Stomach smooth muscle (tissue), 2 donors: ENCODE measurements around the gene OR51B4.
"Not testable (repeated sequence)": the region's sequence is repeated elsewhere in the genome, so short reads cannot be mapped to it uniquely, and the experiment has no call there.

Experiments
- H3K27ac ChIP-seq: one replicate; pipeline ENCODE4 v1.7.0; 2013; ENCODE audit warnings: mild to moderate bottlenecking, low read length, inconsistent platforms
- H3K27me3 ChIP-seq, 2 donors: one replicate each; pipeline ENCODE4 v1.7.0; 2013; ENCODE audit warnings: low read length in 2 of 2; ENCODE audit not compliant: insufficient read depth in 2 of 2, control insufficient read depth in 1 of 2
- H3K36me3 ChIP-seq, 2 donors: one replicate each; pipeline ENCODE4 v1.7.0; 2013; ENCODE audit warnings: low read length in 2 of 2; ENCODE audit not compliant: control insufficient read depth in 2 of 2, insufficient read depth in 2 of 2
- H3K4me1 ChIP-seq: one replicate; pipeline ENCODE4 v1.7.0; 2013; ENCODE audit warnings: low read length; ENCODE audit not compliant: control insufficient read depth, insufficient read depth
- H3K4me3 ChIP-seq, 2 donors: one replicate each; pipeline ENCODE4 v1.7.0; 2013; ENCODE audit warnings: low read length in 2 of 2
- H3K9ac ChIP-seq, 2 donors: one replicate each; pipeline ENCODE4 v1.7.0; 2013; ENCODE audit warnings: low read length in 2 of 2, mild to moderate bottlenecking in 1 of 2
- H3K9me3 ChIP-seq, 2 donors: one replicate each; pipeline ENCODE4 v1.7.0; 2013; ENCODE audit warnings: low read length in 2 of 2; ENCODE audit not compliant: control insufficient read depth in 2 of 2
- donor health status: healthy.
- donor health status: Pancreatic carcinoma.

OR51B4 gene

GRCh38 chr11:5272395-5273017 lies 29.2 kb downstream of the OR51B4 start:
- H3K27ac ChIP-seq, result no peak overlapping the region
- no peaks in the 10 kb centered on the region for H3K36me3 ChIP-seq
- H3K9ac ChIP-seq, result no peak overlapping the region
- H3K4me1 ChIP-seq, result no peaks in the 10 kb centered on the region
- H3K9me3 ChIP-seq, result no peaks in the 10 kb centered on the region
- no peaks in the 10 kb centered on the region for H3K27me3 ChIP-seq
- H3K4me3 ChIP-seq, result no peak overlapping the region

GRCh38 chr11:5269715-5270147 lies 32.0 kb downstream of the OR51B4 start, which contains the start of gene HBE1:
HBE1 (minus strand) TSS chr11:5269945; CDS start chr11:5269890, 55 bp downstream.
- H3K4me1 ChIP-seq, result no peaks in the 10 kb centered on the region
- H3K27me3 ChIP-seq, result no peaks in the 10 kb centered on the region
- no peak within 1 kb of the TSS for H3K9ac ChIP-seq

GRCh38 chr11:5267033-5267563 lies 34.6 kb downstream of the OR51B4 start:
- H3K27me3 ChIP-seq, result no peaks in the 10 kb centered on the region
- H3K27ac ChIP-seq, result no peak overlapping the region
- H3K9me3 ChIP-seq, result no peaks in the 10 kb centered on the region
- no peaks in the 10 kb centered on the region for H3K36me3 ChIP-seq
- no peak overlapping the region for H3K4me3 ChIP-seq
- H3K9ac ChIP-seq, result no peak overlapping the region
- H3K4me1 ChIP-seq, result no peaks in the 10 kb centered on the region

More at GRCh38 chr11:5269715-5270147, 32.0 kb downstream of the OR51B4 start, which contains the start of gene HBE1:
- Histone ChIP-seq H3K4me3 (no peak within 1 kb of the TSS), H3K9me3 (no peaks in the 10 kb centered on the region), H3K27ac (no peak within 1 kb of the TSS), H3K36me3 (no peaks in the 10 kb centered on the region)

- Histone ChIP-seq H3K27ac (no peak overlapping the region), H3K4me3 (no peak overlapping the region), H3K27me3 (no peaks in the 10 kb centered on the region), H3K9me3 (no peaks in the 10 kb centered on the region), H3K4me1 (no peaks in the 10 kb centered on the region), H3K9ac (no peak overlapping the region), H3K36me3 (no peaks in the 10 kb centered on the region)
These were observed 35.1 kb downstream of the OR51B4 start for GRCh38 chr11:5266609-5267008.

GRCh38 chr11:5265832-5266231 lies 35.9 kb downstream of the OR51B4 start:
- Histone ChIP-seq H3K27ac (no peak overlapping the region), H3K9me3 (peaks cover 0 to under 1% of the 10 kb centered on the region in 2 donors), H3K4me1 (no peaks in the 10 kb centered on the region), H3K9ac (no peak overlapping the region), H3K27me3 (no peaks in the 10 kb centered on the region), H3K36me3 (no peaks in the 10 kb centered on the region), H3K4me3 (no peak overlapping the region)

GRCh38 chr11:5258543-5259262 lies 43.0 kb downstream of the OR51B4 start:
- Histone ChIP-seq H3K9me3 (peaks cover 0 to 3% of the 10 kb centered on the region in 2 donors), H3K27me3 (no peaks in the 10 kb centered on the region), H3K9ac (no peak overlapping the region), H3K27ac (no peak overlapping the region), H3K4me1 (no peaks in the 10 kb centered on the region), H3K4me3 (no peak overlapping the region), H3K36me3 (no peaks in the 10 kb centered on the region)

- no peaks in the 10 kb centered on the region for H3K36me3 ChIP-seq
- no peaks in the 10 kb centered on the region for H3K4me1 ChIP-seq
- H3K4me3 ChIP-seq, result no peak overlapping the region
- peaks cover 0 to 3% of the 10 kb centered on the region in 2 donors for H3K9me3 ChIP-seq
- H3K27ac ChIP-seq, result no peak overlapping the region
- H3K9ac ChIP-seq, result no peak overlapping the region
- H3K27me3 ChIP-seq, result no peaks in the 10 kb centered on the region
These were observed 44.5 kb downstream of the OR51B4 start for GRCh38 chr11:5257296-5257695.

- H3K36me3 ChIP-seq, H3K4me1 ChIP-seq, H3K4me3 ChIP-seq, H3K27me3 ChIP-seq, H3K27ac ChIP-seq, H3K9me3 ChIP-seq, H3K9ac ChIP-seq: not testable (repeated sequence)
These were observed 46.9 kb downstream of the OR51B4 start, which contains the start of gene HBG2 for GRCh38 chr11:5254646-5255413. HBG2 (minus strand) TSS chr11:5254781; CDS start chr11:5254728, 53 bp downstream.

- not testable (repeated sequence) for H3K4me1 ChIP-seq, H3K27me3 ChIP-seq, H3K4me3 ChIP-seq, H3K9ac ChIP-seq, H3K27ac ChIP-seq, H3K9me3 ChIP-seq, H3K36me3 ChIP-seq
These were observed 47.7 kb downstream of the OR51B4 start for GRCh38 chr11:5254023-5254422.

- H3K27me3 ChIP-seq, H3K4me1 ChIP-seq, H3K4me3 ChIP-seq, H3K9ac ChIP-seq, H3K9me3 ChIP-seq, H3K27ac ChIP-seq, H3K36me3 ChIP-seq: not testable (repeated sequence)
These were observed 48.3 kb downstream of the OR51B4 start for GRCh38 chr11:5253440-5253839.
